Panc1 (cell line): ENCODE results near the gene PTPRA. TPM values are rescaled to one million over a fixed set of nuclear protein-coding genes. Genes with fewer than 3 reads are reported as not detected.

Experiments
- ATAC-seq: fragments of 200-7000 bp; cut with Tn5 transposase; 2 replicates; pipeline ENCODE4 v1.9.1; 2020; ENCODE audit warnings: mild to moderate bottlenecking, moderate library complexity
- BruUV-seq: library from RNA; stranded (reverse); fragments of 400-500 nt; replicated peaks from 2 replicates; lab custom pipeline; 2021; lab: Mats Ljungman, UMichigan
- CTCF ChIA-PET: fragments of 300-600 bp; sonication (Branson Sonifier 250); formaldehyde crosslinking; loops from one replicate; lab custom pipeline; 2022; ENCODE audit warnings: antibody characterized with exemption; lab: Charles Lee
- POLR2A ChIA-PET: fragments of 300-600 bp; sonication (Branson Sonifier 250); formaldehyde crosslinking; loops from one replicate; lab custom pipeline; 2022; ENCODE audit warnings: antibody characterized with exemption; lab: Charles Lee
- DNase-seq: peaks from one replicate; pipeline ENCODE4 v3.0.0-alpha.2; 2010; ENCODE audit warnings: low read depth, low spot score
- H3K27ac ChIP-seq: 2 replicates; pipeline ENCODE4 v1.5.1; 2011; ENCODE audit warnings: mild to moderate bottlenecking, low read length, inconsistent platforms
- H3K27me3 ChIP-seq: fragments of 200-500 bp; sonication (Bioruptor generic); 2 replicates; pipeline ENCODE4 v1.6.0; 2014; ENCODE audit warnings: low read length, inconsistent platforms; ENCODE audit not compliant: control insufficient read depth, insufficient read depth
- H3K36me3 ChIP-seq: fragments of 200-500 bp; sonication (Bioruptor generic); 2 replicates; pipeline ENCODE4 v1.5.1; 2014; ENCODE audit warnings: inconsistent platforms, mild to moderate bottlenecking, low read length, moderate library complexity; ENCODE audit not compliant: control insufficient read depth, insufficient read depth
- H3K4me1 ChIP-seq: 2 replicates; pipeline ENCODE4 v1.5.1; 2011; ENCODE audit warnings: inconsistent platforms, mild to moderate bottlenecking, low read length, moderate library complexity; ENCODE audit not compliant: control insufficient read depth, insufficient read depth
- H3K4me3 ChIP-seq, 2 experiments: 2 replicates each; pipeline ENCODE4 v1.5.1; 2011 to 2012; ENCODE audit warnings: low read depth in 2 of 2, low read length in 2 of 2, mild to moderate bottlenecking in 2 of 2, inconsistent platforms in 1 of 2, moderate library complexity in 1 of 2
- H3K9me3 ChIP-seq: fragments of 200-500 bp; sonication (Bioruptor generic); 2 replicates; pipeline ENCODE4 v1.5.1; 2014; ENCODE audit warnings: low read depth, mild to moderate bottlenecking, inconsistent platforms, low read length, moderate library complexity; ENCODE audit not compliant: control insufficient read depth, insufficient read depth
- POLR2AphosphoS5 ChIP-seq: IDR thresholded peaks from 2 replicates; pipeline ENCODE4 v1.6.1; 2012; ENCODE audit warnings: mild to moderate bottlenecking, low read depth, low read length, moderate library complexity
- SIN3A ChIP-seq: IDR thresholded peaks from 2 replicates; pipeline ENCODE4 v1.6.1; 2012; ENCODE audit warnings: low read depth, mild to moderate bottlenecking, low read length, moderate library complexity, borderline replicate concordance; ENCODE audit not compliant: insufficient read depth
- TCF7L2 ChIP-seq: IDR thresholded peaks from 2 replicates; pipeline ENCODE4 v1.6.1; 2011; ENCODE audit warnings: mild to moderate bottlenecking, low read depth, low read length, inconsistent platforms
- in situ Hi-C: cut with HindIII; loops from 2 replicates; pipeline ENCODE4 v1.10.0; 2016; ENCODE audit warnings: low sequenced_read_pairs, low pct_unique_long_range_greater_than_20kb
- intact Hi-C: fragments of 100-400 bp; cut with micrococcal nuclease; formaldehyde crosslinking; loops from one replicate; pipeline ENCODE4 v1.10.0; 2022; ENCODE audit not compliant: unreplicated experiment
- total RNA-seq: library from RNA; stranded (reverse); gene quantifications from one replicate; pipeline ENCODE4 v1.2.1, GENCODE V29; 2021; ENCODE audit not compliant: unreplicated experiment
- TF ChIP-seq, protein P1 (sequence below), 2 experiments: IDR thresholded peaks; 2 replicates each; pipeline ENCODE4 v1.6.1; 2011 to 2012; ENCODE audit warnings: low read depth in 2 of 2, control low read depth in 1 of 2, low read length in 1 of 2, mild to moderate bottlenecking in 1 of 2, moderate library complexity in 1 of 2; ENCODE audit not compliant: insufficient read depth in 1 of 2
- TF ChIP-seq, protein P2 (sequence below): fragments of 450-650 bp; IDR thresholded peaks from 2 replicates; pipeline ENCODE4 v1.5.1; 2017; ENCODE audit warnings: mild to moderate bottlenecking

PTPRA gene
- total RNA-seq, 1 experiment from 2014 or later = 56.6 TPM

DNA sequence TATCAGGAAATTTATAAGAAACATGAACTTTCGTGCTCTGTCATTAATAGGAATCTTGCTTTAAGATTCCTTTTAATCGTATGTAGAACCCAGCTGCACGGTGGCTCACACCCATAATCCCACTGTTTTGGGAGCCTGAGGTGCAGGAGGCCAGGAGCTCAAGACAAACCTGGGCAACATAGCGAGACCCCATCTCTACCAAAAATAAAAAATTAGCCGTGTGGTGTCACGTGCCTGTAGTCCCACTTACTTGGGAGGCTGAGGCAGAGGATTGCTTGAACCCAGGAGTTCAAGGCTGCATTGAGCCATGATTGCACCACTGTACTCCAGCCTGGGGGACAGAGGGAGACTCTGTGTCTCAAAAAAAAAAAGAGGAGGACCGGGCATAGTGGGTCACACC, 7.4 kb downstream of the PTPRA start:
- in situ Hi-C loops = no loop called here
- no TSS peak for BruUV-seq
- CTCF ChIA-PET = no interaction called here

DNA sequence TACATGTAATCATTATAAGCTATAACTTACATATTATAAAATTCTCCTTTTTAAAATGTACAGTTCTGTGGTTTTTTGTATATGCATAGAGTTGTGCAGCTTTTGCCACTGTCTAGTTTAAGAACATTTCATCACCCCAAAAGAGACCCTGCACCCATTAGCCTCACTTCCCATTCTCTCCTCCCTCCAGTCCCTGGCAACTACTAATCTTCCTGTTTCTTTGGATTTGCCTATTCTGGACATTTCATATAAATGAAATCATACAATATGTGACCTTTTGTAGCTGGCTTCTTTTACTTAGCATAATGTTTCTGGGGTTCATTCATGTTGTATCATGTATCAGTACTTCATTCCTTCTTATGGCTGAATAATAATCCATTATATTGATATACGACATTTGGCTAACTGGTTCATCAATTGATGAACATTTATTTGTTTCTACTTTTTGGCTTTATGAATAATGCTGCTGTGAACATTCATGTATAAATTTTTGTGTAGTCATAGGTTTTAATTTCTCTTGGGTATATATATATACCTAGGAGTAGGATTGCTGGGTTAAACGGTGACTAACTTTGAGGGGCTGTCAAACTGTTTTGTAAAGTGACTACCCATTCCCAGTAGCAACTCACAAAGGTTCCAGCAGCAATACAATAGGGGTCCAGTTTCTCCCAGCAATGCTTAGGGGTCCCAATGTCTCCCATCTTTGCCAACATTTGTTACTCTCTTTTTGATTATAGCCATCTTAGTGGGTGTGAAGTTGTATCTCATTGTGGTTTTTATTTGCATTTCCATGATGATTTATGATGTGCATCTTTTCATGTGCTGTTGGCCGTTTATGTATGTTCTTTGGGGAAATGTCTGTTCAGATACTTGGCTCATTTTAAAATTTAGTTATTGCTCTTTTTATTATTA, 10.7 kb downstream of the PTPRA start:
- BruUV-seq = no TSS peak
- H3K36me3 ChIP-seq = no peaks in the 10 kb centered on the region
- TF ChIP-seq, protein P1, sequence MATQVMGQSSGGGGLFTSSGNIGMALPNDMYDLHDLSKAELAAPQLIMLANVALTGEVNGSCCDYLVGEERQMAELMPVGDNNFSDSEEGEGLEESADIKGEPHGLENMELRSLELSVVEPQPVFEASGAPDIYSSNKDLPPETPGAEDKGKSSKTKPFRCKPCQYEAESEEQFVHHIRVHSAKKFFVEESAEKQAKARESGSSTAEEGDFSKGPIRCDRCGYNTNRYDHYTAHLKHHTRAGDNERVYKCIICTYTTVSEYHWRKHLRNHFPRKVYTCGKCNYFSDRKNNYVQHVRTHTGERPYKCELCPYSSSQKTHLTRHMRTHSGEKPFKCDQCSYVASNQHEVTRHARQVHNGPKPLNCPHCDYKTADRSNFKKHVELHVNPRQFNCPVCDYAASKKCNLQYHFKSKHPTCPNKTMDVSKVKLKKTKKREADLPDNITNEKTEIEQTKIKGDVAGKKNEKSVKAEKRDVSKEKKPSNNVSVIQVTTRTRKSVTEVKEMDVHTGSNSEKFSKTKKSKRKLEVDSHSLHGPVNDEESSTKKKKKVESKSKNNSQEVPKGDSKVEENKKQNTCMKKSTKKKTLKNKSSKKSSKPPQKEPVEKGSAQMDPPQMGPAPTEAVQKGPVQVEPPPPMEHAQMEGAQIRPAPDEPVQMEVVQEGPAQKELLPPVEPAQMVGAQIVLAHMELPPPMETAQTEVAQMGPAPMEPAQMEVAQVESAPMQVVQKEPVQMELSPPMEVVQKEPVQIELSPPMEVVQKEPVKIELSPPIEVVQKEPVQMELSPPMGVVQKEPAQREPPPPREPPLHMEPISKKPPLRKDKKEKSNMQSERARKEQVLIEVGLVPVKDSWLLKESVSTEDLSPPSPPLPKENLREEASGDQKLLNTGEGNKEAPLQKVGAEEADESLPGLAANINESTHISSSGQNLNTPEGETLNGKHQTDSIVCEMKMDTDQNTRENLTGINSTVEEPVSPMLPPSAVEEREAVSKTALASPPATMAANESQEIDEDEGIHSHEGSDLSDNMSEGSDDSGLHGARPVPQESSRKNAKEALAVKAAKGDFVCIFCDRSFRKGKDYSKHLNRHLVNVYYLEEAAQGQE (IDR thresholded peaks at IDR 0.05; ENCODE audit: insufficient read depth in 1 of 2, low read depth in 2 of 2, low read length in 1 of 2) = no peak
- TF ChIP-seq TCF7L2 (no peak), SIN3A (no peak), POLR2AphosphoS5 (no peak)
- TF ChIP-seq, protein P2, sequence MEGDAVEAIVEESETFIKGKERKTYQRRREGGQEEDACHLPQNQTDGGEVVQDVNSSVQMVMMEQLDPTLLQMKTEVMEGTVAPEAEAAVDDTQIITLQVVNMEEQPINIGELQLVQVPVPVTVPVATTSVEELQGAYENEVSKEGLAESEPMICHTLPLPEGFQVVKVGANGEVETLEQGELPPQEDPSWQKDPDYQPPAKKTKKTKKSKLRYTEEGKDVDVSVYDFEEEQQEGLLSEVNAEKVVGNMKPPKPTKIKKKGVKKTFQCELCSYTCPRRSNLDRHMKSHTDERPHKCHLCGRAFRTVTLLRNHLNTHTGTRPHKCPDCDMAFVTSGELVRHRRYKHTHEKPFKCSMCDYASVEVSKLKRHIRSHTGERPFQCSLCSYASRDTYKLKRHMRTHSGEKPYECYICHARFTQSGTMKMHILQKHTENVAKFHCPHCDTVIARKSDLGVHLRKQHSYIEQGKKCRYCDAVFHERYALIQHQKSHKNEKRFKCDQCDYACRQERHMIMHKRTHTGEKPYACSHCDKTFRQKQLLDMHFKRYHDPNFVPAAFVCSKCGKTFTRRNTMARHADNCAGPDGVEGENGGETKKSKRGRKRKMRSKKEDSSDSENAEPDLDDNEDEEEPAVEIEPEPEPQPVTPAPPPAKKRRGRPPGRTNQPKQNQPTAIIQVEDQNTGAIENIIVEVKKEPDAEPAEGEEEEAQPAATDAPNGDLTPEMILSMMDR = no peak
- no peak for DNase-seq
- no peaks in the 10 kb centered on the region for H3K9me3 ChIP-seq
- ChIA-PET POLR2A (no interaction called here), CTCF (no interaction called here)
- H3K27ac ChIP-seq = no peak overlapping the region
- H3K4me1 ChIP-seq = no peaks in the 10 kb centered on the region
- no peak overlapping the region for H3K4me3 ChIP-seq
- intact Hi-C loops (no loop called here), in situ Hi-C loops (no loop called here)
- no peaks in the 10 kb centered on the region for H3K27me3 ChIP-seq
- ATAC-seq = no peak

More for the DNA sequence above, 7.4 kb downstream of the PTPRA start:
- Histone ChIP-seq H3K27me3 (no peaks in the 10 kb centered on the region), H3K9me3 (no peaks in the 10 kb centered on the region), H3K4me1 (no peaks in the 10 kb centered on the region), H3K27ac (no peak overlapping the region), H3K36me3 (no peaks in the 10 kb centered on the region), H3K4me3 (no peak overlapping the region)
- TF ChIP-seq, protein P1 (IDR thresholded peaks at IDR 0.05; ENCODE audit: insufficient read depth in 1 of 2, low read depth in 2 of 2, low read length in 1 of 2) = no peak
- TF ChIP-seq POLR2AphosphoS5 (no peak), TCF7L2 (no peak), SIN3A (no peak)
- TF ChIP-seq, protein P2 = no peak
- intact Hi-C loops = no loop called here
- ATAC-seq (no peak), DNase-seq (no peak)
- POLR2A ChIA-PET = interaction anchor here (0.6 kb wide), 1 partner anchor 17 kb away, joined by 8 read pairs; no protein-coding TSS in a partner anchor
